Measurements from ENCODE around the gene TAF11L12. TPM values are rescaled to one million over a fixed set of nuclear protein-coding genes. Genes with fewer than 3 reads are reported as not detected.
"Not testable (repeated sequence)": the region's sequence is repeated elsewhere in the genome, so short reads cannot be mapped to it uniquely, and the experiment has no call there.

Gene TAF11L12
- total and polyA plus RNA-seq, 2 of the 8 experiments (the other 6 are each of a cell fraction or from before 2014, with no cell fraction given), result not detected

- TF ChIP-seq HDAC6 (IDR thresholded peaks at IDR 0.05; ENCODE audit: low read depth, low read length) (no peak), RAD21 (IDR thresholded peaks at IDR 0.05 in 1 of 2, conservative IDR thresholded peaks at IDR 0.05 in 1 of 2; ENCODE audit: low read depth in 2 of 2, low read length in 2 of 2) (no peak), FOSL1 (IDR thresholded peaks at IDR 0.05; ENCODE audit: insufficient read depth, low read depth, low read length) (no peak), RFX5 (IDR thresholded peaks at IDR 0.05; ENCODE audit: borderline replicate concordance, low read depth, low read length) (no peak), CHD2 (IDR thresholded peaks at IDR 0.05; ENCODE audit: low read length) (no peak), JUN (IDR thresholded peaks at IDR 0.05; ENCODE audit: low read depth, low read length) (no peak), SIN3A (conservative IDR thresholded peaks at IDR 0.05 in 1 of 2, IDR thresholded peaks at IDR 0.05 in 1 of 2; ENCODE audit: low read depth in 1 of 2, low read length in 2 of 2) (no peak)
Measured at GRCh38 chr5:17604951-17605350, 5.2 kb upstream of the TAF11L12 start (continued).

GRCh38 chr5:17607461-17607860, 2.7 kb upstream of the TAF11L12 start:
- H3K4me2 ChIP-seq (ENCODE audit: insufficient read depth in 1 of 2, low read depth in 2 of 2, low read length in 2 of 2); CTCF ChIA-PET (ENCODE audit: partially characterized antibody); POLR2A ChIA-PET (ENCODE audit: partially characterized antibody); H3K14ac ChIP-seq (ENCODE audit: insufficient read length); H3K18ac ChIP-seq (ENCODE audit: extremely low read depth, low read length); H3K27me3 ChIP-seq (replicated peaks in 1 of 4; ENCODE audit: control insufficient read depth in 3 of 4, extremely low read depth in 1 of 4, insufficient read depth in 3 of 4, low read length in 3 of 4); H3K36me3 ChIP-seq (ENCODE audit: control insufficient read depth in 2 of 4, insufficient read depth in 4 of 4, low read length in 3 of 4); H3K23ac ChIP-seq (ENCODE audit: insufficient read length); H3K79me1 ChIP-seq (ENCODE audit: low read depth, low read length); H3K79me2 ChIP-seq (ENCODE audit: control insufficient read depth in 1 of 2, insufficient read depth in 2 of 2, low read length in 2 of 2); H3K23me2 ChIP-seq (ENCODE audit: low read depth, low read length); H3K9ac ChIP-seq (replicated peaks in 1 of 4; ENCODE audit: extremely low read depth in 1 of 4, low read depth in 3 of 4, low read length in 3 of 4); DNase-seq (ENCODE audit: low read depth in 1 of 2, low spot score in 2 of 2); H3K4me1 ChIP-seq (replicated peaks in 1 of 4; ENCODE audit: control insufficient read depth in 3 of 4, insufficient read depth in 4 of 4, low read length in 3 of 4); H4K8ac ChIP-seq (ENCODE audit: extremely low read depth, insufficient read depth, low read length); H3K56ac ChIP-seq (replicated peaks; ENCODE audit: insufficient read length, low read depth, low read length); H3K4me3 ChIP-seq (ENCODE audit: extremely low read depth in 1 of 4, insufficient read depth in 2 of 4, low read depth in 3 of 4, low read length in 4 of 4); H3K9me3 ChIP-seq (ENCODE audit: insufficient read depth in 2 of 2, low read depth in 1 of 2, low read length in 1 of 2); H4K5ac ChIP-seq (ENCODE audit: insufficient read length, low read depth, low read length); H2BK20ac ChIP-seq (ENCODE audit: low read length); H3K4ac ChIP-seq (replicated peaks; ENCODE audit: insufficient read length, low read depth, low read length); H2BK15ac ChIP-seq (ENCODE audit: low read length); H4K91ac ChIP-seq (replicated peaks; ENCODE audit: insufficient read length, low read length); H2BK5ac ChIP-seq (ENCODE audit: low read depth, low read length); H2BK120ac ChIP-seq (replicated peaks; ENCODE audit: low read depth, low read length); H2AFZ ChIP-seq (ENCODE audit: low read length); H4K20me1 ChIP-seq (replicated peaks in 1 of 2; ENCODE audit: control insufficient read depth in 1 of 2, insufficient read depth in 2 of 2, low read length in 2 of 2); H2BK12ac ChIP-seq (ENCODE audit: low read depth, low read length); FAIRE-seq; H3K27ac ChIP-seq (ENCODE audit: low read depth, low read length); H2AK5ac ChIP-seq (ENCODE audit: low read depth, low read length): not testable (repeated sequence)
- WGBS, 2 experiments (ENCODE audit: extremely low coverage in 1 of 2, insufficient coverage in 1 of 2, insufficient read length in 1 of 2, insufficient replicate concordance in 2 of 2, low coverage in 1 of 2, low lambda C conversion rate in 2 of 2, missing lambda C conversion rate in 1 of 2), result 96% methylated on average over 4 of the region's 4 CpGs; no CpG with 5 or more reads in 1 of the 2 experiments

Measured in H1 (cell line).